GM12878 (cell line): ENCODE results near the gene FEZF2. TPM values are rescaled to one million over a fixed set of nuclear protein-coding genes. Genes with fewer than 3 reads are reported as not detected.

Source experiments
- ATAC-seq: fragments of 200-7000 bp; cut with Tn5 transposase; 3 replicates; pipeline ENCODE4 v1.9.1; 2020; ENCODE audit warnings: mild to moderate bottlenecking, moderate library complexity
- BruUV-seq: library from RNA; stranded (reverse); fragments of 400-500 nt; replicated peaks from 2 replicates; lab custom pipeline; 2021; lab: Mats Ljungman, UMichigan
- CTCF ChIA-PET: fragments of 300-600 bp; sonication (Branson Sonifier 250); formaldehyde crosslinking; extraction: SDS; loops from one replicate; lab custom pipeline; 2021; ENCODE audit warnings: inconsistent platforms; lab: Yijun Ruan, JAX
- POLR2A ChIA-PET: fragments of 350-600 bp; formaldehyde crosslinking; extraction: SDS; loops from one replicate; lab custom pipeline; 2021; ENCODE audit warnings: inconsistent platforms; lab: Charles Lee
- RAD21 ChIA-PET: fragments of 300-600 bp; sonication (Branson Sonifier 250); formaldehyde crosslinking; loops from one replicate; lab custom pipeline; 2023; ENCODE audit warnings: antibody characterized with exemption; ENCODE audit not compliant: unreplicated experiment; lab: Charles Lee
- SMC1A ChIA-PET: fragments of 300-600 bp; sonication (Branson Sonifier 250); formaldehyde crosslinking; loops from one replicate; lab custom pipeline; 2023; ENCODE audit not compliant: unreplicated experiment, uncharacterized antibody; lab: Charles Lee
- DNase-seq: peaks from one replicate; pipeline ENCODE4 v3.0.0-alpha.2; 2011; ENCODE audit warnings: low read depth, low spot score
- FAIRE-seq: peaks from 3 replicates; lab custom pipeline; 2011; peaks lifted over from hg19 to GRCh38; lab: Jason Lieb, UNC
- H2AFZ ChIP-seq: 2 replicates; pipeline ENCODE4 v1.6.0; 2011; ENCODE audit warnings: low read depth, low read length, control low read depth; ENCODE audit not compliant: control insufficient read depth
- H3K27ac ChIP-seq: 2 replicates; pipeline ENCODE4 v1.5.1; 2011; ENCODE audit warnings: control low read depth; ENCODE audit not compliant: control insufficient read depth, insufficient read depth
- H3K27me3 ChIP-seq, 2 experiments: replicated peaks in 1 of 2; 2 replicates each; pipeline versions ENCODE4 v1.6.0 to v1.6.1; 2011; ENCODE audit warnings: low read length in 1 of 2; ENCODE audit not compliant: control insufficient read depth in 2 of 2, insufficient read depth in 2 of 2
- H3K36me3 ChIP-seq, 2 experiments: 2 replicates each; pipeline ENCODE4 v1.5.1; 2011; ENCODE audit warnings: low read length in 1 of 2; ENCODE audit not compliant: control insufficient read depth in 2 of 2, insufficient read depth in 2 of 2
- H3K4me1 ChIP-seq: 2 replicates; pipeline ENCODE4 v1.6.1; 2011; ENCODE audit warnings: mild to moderate bottlenecking, low read length, moderate library complexity, mixed read lengths; ENCODE audit not compliant: control insufficient read depth, insufficient read depth
- H3K4me2 ChIP-seq: 2 replicates; pipeline ENCODE4 v1.6.0; 2011; ENCODE audit warnings: control low read depth; ENCODE audit not compliant: control insufficient read depth, insufficient read depth
- H3K4me3 ChIP-seq: fragments of 200-600 bp; sonication (generic); 2 replicates; pipeline ENCODE4 v1.5.1; 2016
- H3K79me2 ChIP-seq: 2 replicates; pipeline ENCODE4 v1.6.0; 2011; ENCODE audit warnings: low read length; ENCODE audit not compliant: control insufficient read depth, insufficient read depth
- H3K9ac ChIP-seq: 2 replicates; pipeline ENCODE4 v1.8.0; 2011; ENCODE audit warnings: low read length, control low read depth, mixed read lengths; ENCODE audit not compliant: control insufficient read depth, insufficient read depth
- H3K9me3 ChIP-seq: replicated peaks from 3 replicates; pipeline ENCODE4 v1.5.1; 2011; ENCODE audit warnings: mild to moderate bottlenecking, low read length; ENCODE audit not compliant: control insufficient read depth, insufficient read depth
- H4K20me1 ChIP-seq: 2 replicates; pipeline ENCODE4 v1.6.0; 2011; ENCODE audit not compliant: control insufficient read depth, insufficient read depth
- CEBPB ChIP-seq, 2 experiments: fragments of 150-350 bp in 1 of 2; IDR thresholded peaks; 2 replicates each; pipeline ENCODE4 v1.6.1; 2012 to 2014; ENCODE audit warnings: low read depth in 2 of 2, low read length in 2 of 2, borderline replicate concordance in 1 of 2, inconsistent platforms in 1 of 2
- CHD1 ChIP-seq: IDR thresholded peaks from 2 replicates; pipeline ENCODE4 v1.6.1; 2012; ENCODE audit warnings: low read depth, low read length, improper control_type of control experiment
- CREB1 ChIP-seq: IDR thresholded peaks from 2 replicates; pipeline ENCODE4 v1.6.1; 2012; ENCODE audit warnings: low read depth, mild to moderate bottlenecking, inconsistent platforms
- E4F1 ChIP-seq: fragments of 450-650 bp; IDR thresholded peaks from 2 replicates; pipeline ENCODE4 v1.6.1; 2018; ENCODE audit warnings: borderline replicate concordance, mild to moderate bottlenecking; ENCODE audit not compliant: partially characterized antibody
- KDM1A ChIP-seq: fragments of 200-600 bp; sonication (generic); IDR thresholded peaks from 2 replicates; pipeline ENCODE4 v1.6.1; 2016; ENCODE audit warnings: borderline replicate concordance
- RAD21 ChIP-seq: IDR thresholded peaks from 2 replicates; pipeline ENCODE4 v1.6.1; 2011; ENCODE audit warnings: mild to moderate bottlenecking, low read depth, low read length, moderate library complexity; ENCODE audit not compliant: insufficient read depth
- SIN3A ChIP-seq: IDR thresholded peaks from 2 replicates; pipeline ENCODE4 v1.6.1; 2012; ENCODE audit warnings: low read depth, low read length, improper control_type of control experiment
- SREBF2 ChIP-seq: IDR thresholded peaks from 2 replicates; pipeline ENCODE4 v1.6.1; 2012; ENCODE audit warnings: mild to moderate bottlenecking, low read length
- USF1 ChIP-seq: IDR thresholded peaks from 2 replicates; pipeline ENCODE4 v1.6.1; 2011; ENCODE audit warnings: borderline replicate concordance, low read depth, mild to moderate bottlenecking, moderate library complexity, mixed read lengths, low read length; ENCODE audit not compliant: insufficient read depth; ENCODE audit errors: extremely low read length
- ZNF217 ChIP-seq: fragments of 450-650 bp; IDR thresholded peaks from 2 replicates; pipeline ENCODE4 v1.6.1; 2017; ENCODE audit warnings: antibody characterized with exemption, mild to moderate bottlenecking
- WGBS: methylation state at CpG from one replicate; pipeline ENCODE4 v1.1.6; 2016; ENCODE audit warnings: low lambda C conversion rate; ENCODE audit not compliant: insufficient replicate concordance, insufficient coverage; ENCODE audit errors: missing lambda C conversion rate; 5-methylcytosine and 5-hydroxymethylcytosine counted together
- in situ Hi-C: fragments of 300-500 bp; cut with MboI; formaldehyde crosslinking; loops from 9 replicates; pipeline ENCODE4 v1.14.3; 2018; ENCODE audit warnings: mixed read lengths
- intact Hi-C: fragments of 100-400 bp; cut with micrococcal nuclease; formaldehyde crosslinking; loops from one replicate; pipeline ENCODE4 v1.14.2; 2022; ENCODE audit not compliant: unreplicated experiment
- polyA plus RNA-seq, 11 experiments: library from polyadenylated mRNA; depleted of rRNA in 4 of 11; unstranded in 6 of 11; stranded (reverse) in 5 of 11; fragments of >200 nt; fragmentation: Nextera tagmentation in 4 of 11; fragmentation: Illumina TruSeq in 1 of 11; extraction: Ambion mirVana in 4 of 11; extraction: Trizol in 1 of 11; gene quantifications; 1 replicate in 1 of 11; 2 replicates in 10 of 11; pipeline versions ENCODE4 v1.2.1 to v1.2.3, GENCODE V29; 2011 to 2016; ENCODE audit warnings: inconsistent platforms in 2 of 11, missing spikeins in 2 of 11, low read depth in 1 of 11
- total RNA-seq, 4 experiments: library from RNA; depleted of rRNA in 3 of 4; stranded (reverse); fragments of >200 nt in 3 of 4; fragmentation: Illumina TruSeq in 1 of 4; extraction: Trizol in 1 of 4; gene quantifications; 2 replicates each; pipeline versions ENCODE4 v1.2.1 to v1.2.3, GENCODE V29; 2013 to 2021

The FEZF2 gene
- total and polyA plus RNA-seq, 10 of the 15 experiments (the other 5 are each of a cell fraction or from before 2014, with no cell fraction given) = not detected

- Histone ChIP-seq H2AFZ (no peak overlapping the region), H3K36me3 (no peaks in the 10 kb centered on the region), H3K27ac (no peak overlapping the region), H4K20me1 (no peaks in the 10 kb centered on the region)
- intact Hi-C loops = no loop called here
- ChIA-PET RAD21 (interaction anchor here (0.6 kb wide), 1 partner anchor 49 kb away, joined by 3 read pairs; no protein-coding TSS in a partner anchor), CTCF (no interaction called here)
- WGBS = 46% methylated on average over 59 of the region's 65 CpGs
- FAIRE-seq = no peak
- TF ChIP-seq USF1 (no peak), RAD21 (no peak), E4F1 (no peak), SIN3A (no peak), SREBF2 (no peak), CREB1 (no peak), KDM1A (no peak), CEBPB (IDR thresholded peaks at IDR 0.05; ENCODE audit: borderline replicate concordance in 1 of 2, low read depth in 2 of 2, low read length in 2 of 2) (no peak), CHD1 (no peak), ZNF217 (no peak)
- TF ChIP-seq, all 136 proteins: peak for 0
- H3K79me2 ChIP-seq = no peaks in the 10 kb centered on the region
- no TSS peak for BruUV-seq
- no peak overlapping the region for H3K9ac ChIP-seq
- in situ Hi-C loops = no loop called here
- ChIA-PET POLR2A (no interaction called here), SMC1A (no interaction called here)
- ATAC-seq = no peak
- H3K27me3 ChIP-seq = peaks cover 3 to 15% of the 10 kb centered on the region in 2 experiments; a peak in 3 of 4 replicates
- no peaks in the 10 kb centered on the region for H3K9me3 ChIP-seq
- H3K4me3 ChIP-seq = no peak overlapping the region
- H3K4me2 ChIP-seq = no peak overlapping the region
- DNase-seq = no peak
- H3K4me1 ChIP-seq = no peaks in the 10 kb centered on the region
These were observed 3.8 kb upstream of the FEZF2 start for GRCh38 chr3:62376906-62377877.
